ENCODE data around the gene KCNMA1.
A peak's percentile ranks its signal among the peaks of the same experiment; 100 is the strongest.
"Not testable (repeated sequence)": the region's sequence is repeated elsewhere in the genome, so short reads cannot be mapped to it uniquely, and the experiment has no call there.

KCNMA1 gene

GRCh38 chr10:77603534-77603927 lies 34.1 kb downstream of the KCNMA1 start:
- DNase-seq: no peak

GRCh38 chr10:77602913-77603533 lies 34.6 kb downstream of the KCNMA1 start:
- no peak for DNase-seq

DNA sequence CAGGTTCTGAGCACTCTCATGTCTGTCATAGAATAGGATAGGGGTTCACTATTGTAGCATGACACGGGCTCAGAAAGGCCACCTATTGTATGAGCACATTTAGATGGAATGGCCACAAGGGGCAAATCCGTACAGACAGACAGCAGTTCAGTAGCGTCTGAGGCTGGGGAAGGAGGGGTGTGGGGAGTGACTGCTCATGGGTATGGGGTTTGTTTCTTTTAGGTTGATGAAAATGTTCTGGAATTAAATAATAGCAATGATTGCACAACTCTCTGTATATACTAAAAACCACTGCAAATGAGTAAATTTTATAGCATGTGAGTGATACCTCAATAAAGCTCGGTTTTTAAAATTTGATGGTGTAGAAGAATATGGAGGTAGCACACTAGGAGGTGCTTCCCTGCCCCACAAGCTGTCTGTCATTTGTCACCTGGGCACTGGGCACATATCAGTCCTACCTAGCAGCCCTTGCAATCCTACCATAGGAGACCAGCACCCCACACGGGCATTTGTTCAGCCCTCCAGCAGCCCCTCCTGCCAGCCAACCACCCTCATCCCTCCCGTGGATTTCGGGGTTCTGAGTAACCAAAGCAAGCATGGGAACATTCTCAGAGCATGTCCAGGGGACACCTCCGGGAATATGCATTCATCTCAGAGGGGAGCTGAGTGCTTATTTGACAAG lies 35.2 kb downstream of the KCNMA1 start:
- no peak for DNase-seq

GRCh38 chr10:77601488-77601887 lies 36.1 kb downstream of the KCNMA1 start:
- DNase-seq: no peak

GRCh38 chr10:77600640-77601039 lies 37.0 kb downstream of the KCNMA1 start:
- no peak for DNase-seq

DNA sequence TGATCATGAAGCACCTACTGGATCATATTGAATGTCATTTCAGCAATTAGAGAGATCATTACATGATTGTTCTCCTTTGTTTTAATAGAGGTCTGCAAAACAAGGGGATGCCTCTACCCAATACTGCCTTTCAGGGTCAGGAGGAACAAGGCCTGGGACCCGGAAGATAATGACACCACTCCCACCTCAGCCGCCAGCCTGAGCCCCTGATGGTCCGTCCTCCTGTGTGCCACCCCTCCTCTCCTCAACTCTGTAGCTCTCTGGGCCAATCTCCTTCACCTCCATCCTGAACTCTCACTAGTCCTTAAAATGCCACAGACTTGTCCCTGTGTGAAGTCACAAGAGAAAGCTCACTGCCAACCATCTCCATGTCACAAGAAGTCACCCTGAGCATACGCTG lies 38.0 kb downstream of the KCNMA1 start:
- DNase-seq: no peak

DNA sequence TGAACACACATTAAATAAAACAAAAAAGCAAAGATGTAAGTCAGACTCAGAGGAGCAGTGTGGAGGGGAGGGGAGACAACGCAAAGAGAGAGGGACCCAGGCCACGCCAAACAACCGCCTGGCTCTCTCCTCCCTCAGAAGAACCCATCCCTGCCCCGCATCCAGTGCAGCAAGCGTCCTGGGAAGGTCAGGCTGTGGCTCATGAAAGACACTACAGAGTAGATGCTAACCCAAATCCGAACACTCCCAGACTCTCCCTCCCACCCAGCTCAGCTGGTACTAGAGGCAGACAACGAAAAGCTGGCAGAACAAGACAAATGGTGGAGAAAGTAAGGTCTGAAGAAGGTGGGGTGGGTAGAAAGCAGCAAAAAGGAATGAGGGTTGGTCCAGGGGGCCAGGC lies 39.0 kb downstream of the KCNMA1 start:
- DNase-seq: no peak

GRCh38 chr10:77597560-77597959 lies 40.0 kb downstream of the KCNMA1 start:
- DNase-seq: no peak

DNA sequence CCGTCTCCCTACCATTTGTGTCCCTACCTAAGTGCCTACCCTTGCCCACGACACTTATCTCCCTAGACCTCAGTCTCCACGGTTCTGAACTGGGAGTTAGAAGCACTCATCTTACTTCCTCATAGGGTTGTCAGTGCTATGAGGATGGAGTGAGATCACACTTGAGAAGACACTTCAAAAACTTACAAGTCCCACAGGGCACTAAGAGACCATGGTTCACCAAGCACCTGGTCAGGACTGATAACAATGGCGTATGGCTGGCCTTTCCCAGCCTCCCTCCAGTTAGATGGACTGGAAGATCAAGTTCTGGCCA lies 43.2 kb downstream of the KCNMA1 start:
- DNase-seq: no peak

DNA sequence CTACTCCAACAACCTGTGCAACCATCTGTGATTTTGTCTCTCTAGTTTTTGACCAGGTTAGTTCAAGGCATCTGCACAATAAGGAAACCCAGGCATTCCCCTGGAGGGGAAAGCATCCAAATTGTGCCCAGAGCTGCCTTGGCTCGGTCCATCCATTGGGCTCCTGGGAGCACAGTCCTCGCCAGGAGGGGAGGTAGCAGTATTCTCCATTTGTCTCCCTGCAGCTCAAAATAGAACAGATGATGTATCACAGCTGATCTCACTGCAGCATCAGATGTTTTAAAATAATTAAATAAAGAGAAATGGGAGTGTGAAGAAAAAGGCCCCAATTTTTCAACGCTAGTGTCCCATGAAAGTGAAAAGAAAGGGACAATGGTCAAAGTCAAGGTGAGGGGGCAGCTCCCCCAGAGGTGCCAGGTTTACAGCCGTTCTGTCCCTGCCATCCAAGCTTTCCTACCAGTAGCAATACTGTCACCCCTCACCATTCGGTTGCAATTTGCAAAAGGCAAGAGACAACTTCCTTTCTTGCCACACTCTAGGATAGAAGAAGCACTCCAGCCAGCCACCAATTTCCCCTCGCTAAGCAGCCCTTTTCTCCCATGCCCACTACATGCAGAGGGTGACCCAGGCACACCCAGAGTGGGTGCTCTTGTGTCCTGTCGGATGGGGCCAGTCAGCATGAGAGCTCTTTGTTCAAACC lies 43.7 kb downstream of the KCNMA1 start:
- peak in 1 of 2 experiments; percentile 14 for DNase-seq

GRCh38 chr10:77592946-77593636 lies 44.5 kb downstream of the KCNMA1 start:
- no peak for DNase-seq

DNA sequence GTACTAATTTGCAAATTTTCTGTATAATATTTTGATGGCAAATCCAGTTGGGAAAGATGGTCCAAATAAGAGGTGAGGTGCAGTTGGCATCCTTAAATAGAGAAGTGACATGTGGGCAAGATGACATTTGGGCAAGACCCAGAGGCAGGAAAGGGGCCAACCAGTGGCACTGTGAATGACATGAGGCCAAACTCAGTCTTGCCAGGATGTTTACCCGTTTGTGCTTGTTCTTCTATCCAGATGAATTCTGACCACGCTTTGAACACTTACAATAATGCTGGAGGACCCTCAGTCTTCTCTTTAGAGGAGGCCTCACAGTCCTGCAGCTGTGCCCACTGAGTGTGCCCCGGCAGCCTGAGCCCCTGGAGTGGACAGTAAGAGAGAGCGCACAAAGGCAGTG lies 45.1 kb downstream of the KCNMA1 start:
- DNase-seq: no peak

GRCh38 chr10:77591238-77591880 lies 46.2 kb downstream of the KCNMA1 start:
- no peak for DNase-seq

DNA sequence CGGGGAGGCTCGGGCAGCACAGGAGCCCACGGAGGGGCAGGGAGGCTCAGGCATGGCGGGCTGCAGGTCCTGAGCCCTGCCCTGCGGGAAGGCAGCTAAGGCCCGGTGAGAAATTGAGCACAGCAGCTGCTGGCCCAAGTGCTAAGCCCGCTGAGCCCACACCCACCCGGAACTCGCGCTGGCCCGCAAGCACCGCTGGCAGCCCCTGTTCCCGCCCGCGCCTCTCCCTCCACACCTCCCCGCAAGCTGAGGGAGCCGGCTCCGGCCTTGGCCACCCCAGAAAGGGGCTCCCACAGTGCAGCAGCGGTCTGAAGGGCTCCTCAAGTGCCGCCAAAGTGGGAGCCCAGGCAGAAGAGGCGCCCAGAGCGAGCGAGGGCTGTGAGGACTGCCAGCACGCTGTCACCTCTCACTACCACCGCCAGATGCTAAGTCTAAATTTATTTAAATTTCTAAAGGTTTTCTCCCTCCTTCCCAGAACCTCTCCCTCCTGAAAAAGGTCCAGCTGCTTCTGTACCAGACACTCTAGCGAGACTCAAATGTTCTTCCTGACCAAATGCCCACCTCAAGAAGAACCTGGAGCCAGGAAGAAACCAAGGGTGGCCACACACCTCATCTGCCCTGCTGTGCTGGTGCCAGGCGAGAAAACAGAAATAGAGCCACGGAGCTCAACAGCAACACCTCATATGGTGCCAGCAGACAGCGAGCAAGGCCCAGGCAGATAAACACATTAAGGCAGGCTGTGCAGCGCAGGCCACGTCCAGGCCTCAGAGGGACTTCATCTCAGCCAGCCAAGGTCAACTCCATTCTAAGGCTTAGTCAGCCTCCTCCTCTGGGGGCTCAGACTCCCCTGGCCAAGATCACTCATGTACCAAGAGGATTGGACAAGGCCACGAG lies 47.0 kb downstream of the KCNMA1 start:
- peak in 1 of 2 experiments; percentile 11 for DNase-seq

- not testable (repeated sequence) for DNase-seq
These were observed 47.9 kb downstream of the KCNMA1 start for GRCh38 chr10:77589703-77590102.

GRCh38 chr10:77588886-77589285 lies 48.7 kb downstream of the KCNMA1 start:
- no peak for DNase-seq

DNA sequence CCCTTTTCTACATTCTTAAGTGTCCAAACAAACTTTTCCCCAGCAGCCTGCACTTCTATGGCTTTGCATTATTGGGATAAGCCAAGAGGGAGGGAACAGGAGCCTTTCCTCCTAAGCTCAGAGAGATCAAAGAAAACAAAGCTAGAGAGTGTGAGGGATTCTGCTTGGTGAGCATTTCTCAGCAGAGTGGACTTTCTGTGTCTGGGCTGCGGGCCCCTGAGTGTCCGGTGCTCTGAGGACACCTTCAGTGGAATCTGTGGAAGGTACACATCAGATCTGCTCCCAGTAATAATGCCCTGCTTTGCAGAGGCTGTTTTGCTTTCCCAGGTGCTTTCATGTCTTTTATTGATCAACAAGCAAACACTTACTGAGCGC lies 50.2 kb downstream of the KCNMA1 start:
- DNase-seq: no peak

DNA sequence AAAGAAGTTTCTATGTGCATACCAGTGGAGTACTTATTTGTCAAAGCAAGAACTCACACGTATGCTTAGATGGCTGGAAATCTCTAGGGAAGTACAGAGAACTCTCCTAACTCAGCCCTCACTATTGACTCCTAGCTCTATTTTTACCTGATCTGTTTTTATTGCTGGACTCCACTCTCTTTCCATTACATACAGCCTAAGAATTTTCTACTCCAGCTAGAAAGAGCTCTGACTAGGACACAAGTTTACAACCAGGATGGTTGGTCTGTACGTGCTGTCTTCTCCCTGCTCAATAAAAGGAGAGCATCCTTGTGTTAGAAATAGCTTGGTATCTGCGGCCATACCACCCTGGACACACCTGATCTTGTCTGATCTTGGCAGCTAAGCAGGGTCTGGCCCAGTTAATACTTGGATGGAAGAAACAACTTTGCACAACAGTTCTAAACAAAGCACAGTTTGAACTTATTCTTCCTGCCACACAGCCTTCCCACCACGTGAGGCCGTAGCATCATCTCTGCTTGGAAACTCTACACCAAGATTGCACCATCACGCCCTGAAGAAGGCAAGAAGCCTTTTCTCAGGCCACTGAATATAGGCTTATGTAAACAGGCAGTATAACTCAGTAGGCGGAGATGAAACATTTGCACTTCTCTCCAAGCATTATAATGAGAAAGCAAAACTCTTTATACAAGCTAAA lies 50.7 kb downstream of the KCNMA1 start:
- DNase-seq: no peak

- DNase-seq: no peak
These were observed 52.7 kb downstream of the KCNMA1 start for GRCh38 chr10:77584938-77585337.

DNA sequence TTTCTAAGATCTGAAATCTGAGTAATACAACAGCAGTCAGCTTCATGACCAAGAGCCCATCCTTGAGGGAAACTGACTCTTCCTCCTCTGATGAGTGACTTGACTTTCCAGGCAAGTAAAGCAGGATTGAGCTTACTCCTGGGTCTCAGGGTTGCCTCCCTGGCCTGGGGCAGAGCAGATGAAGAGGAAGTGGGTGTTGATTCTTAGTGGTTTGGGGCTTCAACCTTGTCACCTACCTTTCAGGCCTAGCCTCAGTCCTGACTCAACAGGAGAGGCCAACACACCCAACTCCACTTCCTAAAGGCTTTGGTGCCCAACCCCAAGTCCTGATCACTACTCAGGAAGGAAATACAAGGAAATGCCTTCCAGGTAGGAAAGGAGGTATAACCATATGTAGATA lies 54.1 kb downstream of the KCNMA1 start:
- no peak for DNase-seq

DNA sequence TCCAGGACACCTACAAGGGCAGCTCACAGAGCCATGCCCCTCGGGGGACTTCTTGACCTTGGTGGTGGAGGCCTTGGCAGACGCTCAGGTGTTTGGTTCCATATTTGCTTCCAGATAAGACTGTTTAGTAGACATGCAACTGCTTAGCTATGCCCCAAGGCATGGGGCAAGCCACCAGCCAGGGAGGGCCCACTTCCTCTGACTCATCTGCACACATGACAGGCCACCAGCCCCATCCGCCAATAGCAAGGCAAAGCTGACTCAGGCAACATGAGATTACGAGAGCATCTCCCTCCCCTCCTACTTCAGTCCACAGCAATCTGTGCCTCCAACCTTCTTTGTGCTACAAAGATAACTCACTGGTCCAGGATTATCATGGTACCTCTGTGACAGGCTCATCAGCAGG lies 54.9 kb downstream of the KCNMA1 start:
- DNase-seq: no peak

DNA sequence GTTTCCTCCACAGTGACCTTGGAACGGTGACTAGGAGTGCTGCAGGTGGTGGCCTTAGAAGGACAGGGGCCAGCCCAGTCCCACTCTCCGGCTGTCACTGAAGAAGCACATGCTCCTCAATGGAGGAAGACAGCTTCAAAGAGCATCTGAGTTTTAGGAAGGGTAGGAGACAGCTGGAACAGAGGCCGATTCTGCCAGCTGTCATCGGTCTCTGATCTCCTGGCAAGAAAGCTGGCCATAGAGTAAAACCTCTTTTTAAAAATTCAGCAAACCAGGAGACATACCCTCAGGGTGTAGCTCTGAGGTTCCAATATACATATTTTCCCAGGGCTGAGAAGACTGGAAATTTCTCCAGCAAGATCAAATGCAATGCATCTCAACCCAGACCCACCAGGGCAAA lies 55.9 kb downstream of the KCNMA1 start:
- DNase-seq: no peak
